MM.1S (cell line): ENCODE data around the gene MRPS7.

Experiments used
- DNase-seq: peaks from one replicate; pipeline ENCODE4 v3.0.0-alpha.2; 2015
- H2AFZ ChIP-seq: fragments of 300-600 bp; sonication (generic); 2 replicates; pipeline ENCODE4 v1.6.0; 2016; ENCODE audit warnings: antibody characterized with exemption, low read length
- H3F3A ChIP-seq: fragments of 300-600 bp; sonication (generic); 2 replicates; pipeline ENCODE4 v1.6.1; 2016; ENCODE audit warnings: mild to moderate bottlenecking, antibody characterized with exemption, low read length, moderate library complexity, mixed read lengths; ENCODE audit not compliant: insufficient read depth
- H3K27ac ChIP-seq: fragments of 300-600 bp; sonication (generic); 2 replicates; pipeline ENCODE4 v1.5.1; 2016; ENCODE audit warnings: mild to moderate bottlenecking, low read length
- H3K27me3 ChIP-seq: fragments of 300-600 bp; sonication (generic); replicated peaks from 2 replicates; pipeline ENCODE4 v1.6.0; 2016; ENCODE audit warnings: low read length; ENCODE audit not compliant: insufficient read depth
- H3K36me3 ChIP-seq: fragments of 300-600 bp; sonication (generic); replicated peaks from 2 replicates; pipeline ENCODE4 v1.6.1; 2016; ENCODE audit warnings: mild to moderate bottlenecking, low read length, mixed read lengths; ENCODE audit not compliant: insufficient read depth
- H3K4me1 ChIP-seq: fragments of 300-600 bp; sonication (generic); 2 replicates; pipeline ENCODE4 v1.6.1; 2016; ENCODE audit warnings: low read length, mixed read lengths
- H3K4me2 ChIP-seq: fragments of 300-600 bp; sonication (generic); 2 replicates; pipeline ENCODE4 v1.6.0; 2016; ENCODE audit warnings: low read depth, low read length
- H3K4me3 ChIP-seq: fragments of 300-600 bp; sonication (generic); 2 replicates; pipeline ENCODE4 v1.5.1; 2016; ENCODE audit warnings: low read length, mixed read lengths
- H3K79me2 ChIP-seq: fragments of 300-600 bp; sonication (generic); 2 replicates; pipeline ENCODE4 v1.6.1; 2016; ENCODE audit warnings: mixed run types, low read length, mixed read lengths
- H3K9ac ChIP-seq: fragments of 300-600 bp; sonication (generic); 2 replicates; pipeline ENCODE4 v1.6.1; 2016; ENCODE audit warnings: low read length, mixed read lengths
- H3K9me2 ChIP-seq: fragments of 300-600 bp; sonication (generic); replicated peaks from 2 replicates; pipeline ENCODE4 v1.6.1; 2016; ENCODE audit warnings: mild to moderate bottlenecking, low read length, mixed read lengths; ENCODE audit not compliant: insufficient read depth
- H3K9me3 ChIP-seq: fragments of 300-600 bp; sonication (generic); replicated peaks from 2 replicates; pipeline ENCODE4 v1.6.1; 2016; ENCODE audit warnings: mild to moderate bottlenecking, low read length, mixed read lengths; ENCODE audit not compliant: insufficient read depth
- H4K20me1 ChIP-seq: fragments of 300-600 bp; sonication (generic); 2 replicates; pipeline ENCODE4 v1.6.1; 2016; ENCODE audit warnings: mild to moderate bottlenecking, low read length, moderate library complexity, mixed read lengths; ENCODE audit not compliant: insufficient read depth
- CTCF ChIP-seq: fragments of 300-600 bp; sonication (generic); IDR thresholded peaks from 2 replicates; pipeline ENCODE4 v1.5.1; 2016; ENCODE audit warnings: antibody characterized with exemption, low read length, mixed read lengths
- EZH2 ChIP-seq: fragments of 300-600 bp; sonication (generic); optimal IDR thresholded peaks from 2 replicates; pipeline ENCODE3; 2017; ENCODE audit warnings: low read depth, mild to moderate bottlenecking, antibody characterized with exemption, low read length, mixed read lengths
- EZH2phosphoT487 ChIP-seq: fragments of 300-600 bp; sonication (generic); IDR thresholded peaks from 2 replicates; pipeline ENCODE4 v1.6.1; 2018; ENCODE audit warnings: antibody characterized with exemption, low read length

The MRPS7 gene

GRCh38 chr17:75261336-75262111 lies at the start of gene MRPS7, which contains the start of gene GGA3:
TSS of gene MRPS7 (plus strand) at chr17:75261879. CDS start at chr17:75261901, 22 bp downstream.
TSS of gene GGA3 (minus strand) at chr17:75261606. CDS start at chr17:75261587, 19 bp downstream.
- peaks cover 15% of the 10 kb centered on the region for H3K4me1 ChIP-seq
- peak within 1 kb of the TSS; percentile 91 for H3K27ac ChIP-seq
- H3K4me3 ChIP-seq = peak within 1 kb of the TSS; percentile 92
- H2AFZ ChIP-seq = peak within 1 kb of the TSS; percentile 85
- H3F3A ChIP-seq = no peaks in the 10 kb centered on the region
- peak; percentile 95 for DNase-seq
- H3K27me3 ChIP-seq = no peaks in the 10 kb centered on the region
- TF ChIP-seq EZH2phosphoT487 (no peak), EZH2 (no peak), CTCF (no peak)
- no peaks in the 10 kb centered on the region for H3K36me3 ChIP-seq
- no peaks in the 10 kb centered on the region for H4K20me1 ChIP-seq
- H3K9me3 ChIP-seq = no peaks in the 10 kb centered on the region
- H3K9ac ChIP-seq = peak within 1 kb of the TSS; percentile 96
- H3K9me2 ChIP-seq = no peaks in the 10 kb centered on the region
- H3K4me2 ChIP-seq = peak within 1 kb of the TSS; percentile 96
- peaks cover 59% of the 10 kb centered on the region for H3K79me2 ChIP-seq

- Histone ChIP-seq H3K9me3 (no peaks in the 10 kb centered on the region), H3K79me2 (peaks cover 12% of the 10 kb centered on the region), H4K20me1 (no peaks in the 10 kb centered on the region), H3K9me2 (no peaks in the 10 kb centered on the region), H3K36me3 (peaks cover 5% of the 10 kb centered on the region; the same call in 1 of the 2 replicates), H3K27ac (no peak overlapping the region), H3K4me1 (no peaks in the 10 kb centered on the region), H3K4me3 (no peak overlapping the region), H2AFZ (no peak overlapping the region), H3K27me3 (no peaks in the 10 kb centered on the region), H3K9ac (no peak overlapping the region), H3K4me2 (no peak overlapping the region), H3F3A (no peaks in the 10 kb centered on the region)
- TF ChIP-seq EZH2 (no peak), EZH2phosphoT487 (no peak), CTCF (no peak)
- DNase-seq = no peak
Measured at GRCh38 chr17:75218131-75218530, 43.5 kb upstream of the MRPS7 start.

GRCh38 chr17:75219815-75220214 lies 41.9 kb upstream of the MRPS7 start:
- H4K20me1 ChIP-seq = no peaks in the 10 kb centered on the region
- H3K79me2 ChIP-seq = peaks cover 6% of the 10 kb centered on the region; the same call in 1 of the 2 replicates
- H3K27me3 ChIP-seq = no peaks in the 10 kb centered on the region
- H2AFZ ChIP-seq = no peak overlapping the region
- H3K4me1 ChIP-seq = no peaks in the 10 kb centered on the region
- TF ChIP-seq CTCF (no peak), EZH2 (no peak), EZH2phosphoT487 (no peak)
- no peak overlapping the region for H3K4me3 ChIP-seq
- DNase-seq = no peak
- H3K9me2 ChIP-seq = no peaks in the 10 kb centered on the region
- H3K4me2 ChIP-seq = no peak overlapping the region
- 0 out of 2 replicates have a peak, but pooled peaks cover 5% of the 10 kb centered on the region for H3K36me3 ChIP-seq
- H3K9me3 ChIP-seq = no peaks in the 10 kb centered on the region
- H3K9ac ChIP-seq = no peak overlapping the region
- no peak overlapping the region for H3K27ac ChIP-seq
- no peaks in the 10 kb centered on the region for H3F3A ChIP-seq
